GM12873 (cell line): ENCODE measurements around the gene TMEM256.

Source experiments
- CTCF ChIP-seq: IDR thresholded peaks from 2 replicates; pipeline ENCODE4 v1.5.1; 2012; ENCODE audit warnings: low read depth, mild to moderate bottlenecking, moderate library complexity, low read length, control low read depth; ENCODE audit not compliant: insufficient read depth; ENCODE audit errors: missing control alignments

TMEM256 gene

GRCh38 chr17:7440834-7441195, 36.9 kb upstream of the TMEM256 start:
- peak; percentile 22 for TF ChIP-seq CTCF

GRCh38 chr17:7440113-7440833, 36.4 kb upstream of the TMEM256 start:
- no peak for TF ChIP-seq CTCF

- no peak for TF ChIP-seq CTCF
Observed at GRCh38 chr17:7439462-7440112, 35.7 kb upstream of the TMEM256 start, which contains the start of gene FGF11. FGF11 (plus strand) TSS chr17:7439512; CDS start chr17:7439621, 109 bp downstream.

GRCh38 chr17:7438656-7439460, 35.0 kb upstream of the TMEM256 start:
- no peak for TF ChIP-seq CTCF

- TF ChIP-seq CTCF, result no peak
Observed at GRCh38 chr17:7437950-7438614, 34.2 kb upstream of the TMEM256 start.

GRCh38 chr17:7437369-7437863, 33.5 kb upstream of the TMEM256 start:
- TF ChIP-seq CTCF, result no peak
